Activated CD8-positive, alpha-beta memory T cell treated with anti-CD3 and anti-CD28 coated beads, Interleukin-2, amount 50 U/mL, for 24 hours (primary cell): ENCODE data around the gene KERA.

Experiments used
- DNase-seq: peaks from one replicate; pipeline ENCODE4 v3.0.0-alpha.2; 2020; ENCODE audit errors: extremely low read depth

Gene KERA

GRCh38 chr12:91073426-91073825 is 15.6 kb upstream of the KERA start:
- no peak for DNase-seq

GRCh38 chr12:91072931-91073330 is 15.1 kb upstream of the KERA start:
- no peak for DNase-seq

- no peak for DNase-seq
Measured at GRCh38 chr12:91070936-91071335, 13.1 kb upstream of the KERA start.

DNA sequence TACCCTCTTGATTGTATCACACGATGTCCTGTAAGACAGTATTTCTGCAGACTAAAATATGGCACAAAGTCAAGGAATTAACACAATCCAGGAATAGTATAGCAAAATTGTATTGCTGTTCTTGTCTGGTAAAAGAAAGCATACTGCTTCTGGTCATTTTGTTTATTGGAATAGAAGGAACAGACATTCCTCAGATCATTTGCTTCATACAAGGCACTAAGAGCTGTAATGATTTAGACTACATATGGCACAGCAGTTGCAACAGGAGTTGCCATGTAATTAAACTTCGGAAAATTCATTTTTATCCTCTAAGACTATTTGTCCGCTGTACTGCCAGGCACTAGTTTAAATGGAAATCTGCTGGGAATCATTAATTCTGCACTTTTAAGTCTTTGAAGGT is 7.6 kb upstream of the KERA start:
- no peak for DNase-seq

DNA sequence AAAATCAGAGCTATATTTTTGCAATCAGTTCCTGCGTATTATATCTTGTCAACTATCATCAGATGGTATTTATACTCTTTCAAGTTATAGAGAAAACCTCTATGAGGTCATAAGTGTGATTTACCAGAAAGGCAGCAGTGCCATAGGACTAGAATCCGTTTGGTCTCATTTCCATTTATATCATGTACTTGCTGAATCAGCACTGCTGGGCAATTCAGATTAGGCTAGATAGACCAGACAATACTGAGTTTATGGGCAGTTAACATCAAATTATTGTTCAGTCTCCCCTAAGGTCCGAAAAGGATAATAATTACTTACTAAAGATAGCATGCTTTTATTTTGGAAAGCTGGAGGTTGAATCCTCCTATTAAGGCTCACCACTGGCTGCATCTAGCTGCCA is 6.8 kb upstream of the KERA start:
- DNase-seq: no peak

DNA sequence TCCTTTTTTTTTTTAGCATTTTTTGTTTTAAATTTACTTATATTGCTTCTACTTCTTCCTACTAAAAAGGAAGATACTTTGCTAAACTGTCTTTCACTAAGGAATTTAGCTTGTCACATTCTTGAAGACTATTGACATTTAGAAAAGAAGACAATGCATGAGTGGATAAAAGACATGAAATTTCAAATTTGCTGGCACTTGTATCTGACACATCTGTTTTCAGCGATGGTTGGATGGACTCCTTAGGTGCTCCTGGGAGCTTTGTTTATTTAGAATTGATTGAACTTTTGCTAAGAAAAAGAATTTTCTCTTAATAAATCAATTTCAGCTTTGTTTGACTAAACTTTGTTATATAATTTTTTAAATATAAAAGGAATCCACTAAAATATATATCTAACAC is 3.3 kb upstream of the KERA start:
- DNase-seq: no peak

- DNase-seq: no peak
Measured at GRCh38 chr12:91059211-91059610, 1.4 kb upstream of the KERA start.

- no peak for DNase-seq
Measured at GRCh38 chr12:91058786-91059185, 962 bp upstream of the KERA start.

DNA sequence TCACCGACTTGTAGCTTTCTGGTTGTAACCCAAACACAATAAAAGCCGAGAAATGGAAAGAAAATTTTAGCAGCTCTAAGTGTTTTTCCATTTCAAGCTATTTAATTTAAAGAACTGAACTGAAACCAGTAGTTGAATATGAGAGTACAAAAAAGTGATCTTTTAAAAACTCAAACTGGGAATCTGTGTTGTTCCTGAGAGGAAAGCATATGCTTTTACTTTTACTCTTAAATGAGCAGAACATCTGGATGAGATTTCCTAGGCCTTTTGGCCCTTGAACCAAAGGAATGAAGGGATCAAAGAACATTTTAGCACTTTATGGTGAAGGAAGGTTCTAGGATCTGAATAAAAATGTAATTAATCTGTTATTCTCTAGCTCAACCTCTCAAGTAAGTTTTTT is 1.3 kb downstream of the KERA start:
- DNase-seq: no peak

DNA sequence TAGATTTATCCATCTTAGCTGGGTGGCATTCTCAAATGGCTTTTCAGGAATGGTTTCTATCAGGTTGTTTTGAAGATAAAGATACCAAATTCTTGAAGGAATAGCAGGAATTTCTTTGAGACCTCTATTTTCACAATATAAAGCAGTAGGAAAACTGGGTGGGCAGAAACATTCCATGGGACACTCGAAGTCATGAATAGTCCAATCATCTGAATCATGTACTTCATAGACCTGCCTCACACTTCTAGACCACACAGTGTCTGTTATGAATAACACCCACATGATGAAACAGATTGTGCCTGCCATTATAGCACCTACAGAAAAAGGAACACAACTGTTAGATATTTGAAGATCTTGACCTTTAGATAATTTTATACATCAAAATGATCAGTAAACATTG is 1.8 kb downstream of the KERA start:
- no peak for DNase-seq

- no peak for DNase-seq
Measured at GRCh38 chr12:91053951-91054715, 3.7 kb downstream of the KERA start.

- no peak for DNase-seq
Measured at GRCh38 chr12:91052026-91052425, 5.8 kb downstream of the KERA start.

GRCh38 chr12:91044586-91044985 is 13.2 kb downstream of the KERA start:
- DNase-seq: no peak

- no peak for DNase-seq
Measured at GRCh38 chr12:91043408-91043807, 14.4 kb downstream of the KERA start.

- DNase-seq: no peak
Measured at GRCh38 chr12:91040096-91040755, 17.6 kb downstream of the KERA start.

DNA sequence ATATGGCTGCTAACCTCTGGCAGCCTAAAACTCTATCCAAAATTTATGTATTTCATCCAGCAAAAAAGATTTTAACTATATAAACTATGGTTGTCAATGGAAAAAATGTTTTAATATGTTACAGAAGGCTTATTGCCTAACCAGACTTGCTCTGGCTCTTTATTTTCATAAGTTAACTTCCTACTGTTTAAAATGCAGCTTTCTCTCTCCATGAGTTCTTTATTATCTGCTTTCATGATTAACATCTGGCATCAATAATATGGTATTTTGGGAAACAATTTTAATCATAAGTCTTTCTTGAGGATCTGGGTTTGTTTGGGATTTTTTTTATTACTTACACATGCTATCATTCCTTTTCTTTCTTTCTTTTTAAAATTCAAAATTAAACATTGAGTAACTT is 20.5 kb downstream of the KERA start:
- no peak for DNase-seq

- DNase-seq: no peak
Measured at GRCh38 chr12:91033251-91033650, 24.6 kb downstream of the KERA start.

GRCh38 chr12:91023326-91024004 is 34.4 kb downstream of the KERA start:
- no peak for DNase-seq

DNA sequence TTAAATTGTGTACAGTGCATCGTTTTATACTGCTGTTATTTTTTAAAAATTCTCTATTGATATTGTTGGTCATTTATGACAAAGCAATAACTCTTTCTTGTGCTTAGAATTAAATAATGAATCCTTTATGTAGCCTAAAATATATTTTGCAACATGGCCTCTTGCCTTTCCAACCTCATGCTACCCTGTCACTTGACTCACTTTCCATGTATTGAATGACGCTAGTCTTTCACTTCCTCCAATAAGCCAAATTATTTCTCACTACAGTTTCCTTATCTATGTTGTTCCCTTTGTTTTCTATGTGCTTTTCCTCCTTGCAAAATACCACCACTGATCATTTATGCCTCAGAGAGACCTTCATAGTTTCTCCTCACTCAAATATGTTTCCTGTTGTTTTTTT is 36.7 kb downstream of the KERA start:
- DNase-seq: no peak

- DNase-seq: no peak
Measured at GRCh38 chr12:91019455-91019854, 38.4 kb downstream of the KERA start.

DNA sequence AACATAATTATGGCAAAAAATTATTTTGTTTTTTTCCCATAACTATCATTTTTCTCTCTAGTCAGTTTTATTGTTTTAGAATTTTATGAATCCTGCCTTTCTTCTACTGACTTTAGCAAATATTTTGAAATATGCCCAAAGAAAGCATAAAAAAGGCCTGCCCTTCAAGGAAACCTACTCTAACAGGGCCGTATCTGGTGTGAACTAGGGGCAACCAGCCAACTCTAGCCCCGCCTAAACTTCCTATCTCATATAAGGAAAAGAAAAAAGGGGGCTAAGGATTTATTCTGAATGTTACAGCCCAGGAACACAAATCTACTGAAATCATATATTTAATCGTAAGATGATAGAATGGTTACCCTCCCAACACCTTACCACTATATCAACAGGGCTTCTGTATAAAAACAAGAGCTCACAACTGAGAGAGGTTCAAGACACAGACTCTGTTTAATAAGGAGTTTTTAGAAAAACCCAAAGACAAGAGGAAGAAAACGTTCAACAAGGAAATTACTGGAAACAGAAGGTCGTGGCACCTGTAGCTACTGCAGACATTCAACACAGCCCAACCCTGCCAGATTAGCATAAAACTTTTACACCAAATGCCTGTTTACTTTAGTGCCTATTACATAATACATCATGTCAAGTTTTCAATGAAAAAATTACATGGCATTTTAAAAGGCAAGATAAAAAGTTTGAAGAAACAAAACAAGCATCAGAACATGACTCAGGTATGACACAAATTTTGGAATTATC is 40.1 kb downstream of the KERA start:
- no peak for DNase-seq

- no peak for DNase-seq
Measured at GRCh38 chr12:91017043-91017442, 40.8 kb downstream of the KERA start.
